ENCODE measurements around the gene MGMT.
A peak's percentile ranks its signal among the peaks of the same experiment; 100 is the strongest.

Gene MGMT

DNA sequence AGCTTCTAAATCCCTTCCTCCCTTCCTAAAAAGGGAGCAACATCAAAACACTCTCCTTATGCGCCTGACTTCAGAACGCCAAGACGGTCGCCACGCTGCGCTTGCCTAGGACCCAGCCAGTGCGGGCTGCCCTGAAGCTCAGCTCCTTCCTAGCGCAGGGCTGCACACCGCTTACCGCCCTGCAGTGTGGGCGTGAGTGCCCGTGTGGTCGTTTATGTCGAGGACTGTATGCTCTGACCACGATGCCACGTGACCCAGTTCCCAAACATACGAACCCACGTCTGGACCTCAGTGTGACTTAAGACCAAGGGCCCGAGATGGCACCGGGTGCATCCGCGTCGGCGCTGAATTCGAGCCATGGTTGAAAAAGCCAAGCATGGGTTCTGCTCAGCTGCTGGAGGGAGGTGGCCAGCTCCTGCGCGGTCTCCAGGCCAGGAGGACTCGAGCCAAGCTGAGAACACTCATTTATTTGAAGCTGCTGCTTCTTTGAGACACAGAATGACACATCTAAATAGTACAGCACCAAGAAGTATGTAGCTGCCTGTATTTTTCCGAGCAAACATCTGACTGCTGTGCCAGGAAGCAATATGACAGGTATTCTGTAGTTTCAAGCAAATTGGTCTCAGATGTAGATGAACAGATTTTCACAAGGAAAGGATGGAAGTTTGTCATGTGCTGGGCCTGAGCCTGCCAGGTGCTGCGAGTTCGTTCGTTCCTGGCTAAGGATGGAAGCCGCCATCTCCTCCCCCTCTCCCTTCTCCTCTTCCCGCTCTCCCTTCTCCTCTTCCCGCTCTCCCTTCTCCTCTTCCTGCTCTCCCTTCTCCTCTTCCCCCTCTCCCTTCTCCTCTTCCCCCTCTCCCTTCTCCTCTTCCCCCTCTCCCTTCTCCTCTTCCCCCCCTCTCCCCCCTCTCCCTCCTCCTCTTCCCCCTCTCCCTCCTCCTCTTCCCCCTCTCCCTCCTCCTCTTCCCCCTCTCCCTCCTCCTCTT is 312.4 kb downstream of the MGMT start:
- DNase-seq = no peak

DNA sequence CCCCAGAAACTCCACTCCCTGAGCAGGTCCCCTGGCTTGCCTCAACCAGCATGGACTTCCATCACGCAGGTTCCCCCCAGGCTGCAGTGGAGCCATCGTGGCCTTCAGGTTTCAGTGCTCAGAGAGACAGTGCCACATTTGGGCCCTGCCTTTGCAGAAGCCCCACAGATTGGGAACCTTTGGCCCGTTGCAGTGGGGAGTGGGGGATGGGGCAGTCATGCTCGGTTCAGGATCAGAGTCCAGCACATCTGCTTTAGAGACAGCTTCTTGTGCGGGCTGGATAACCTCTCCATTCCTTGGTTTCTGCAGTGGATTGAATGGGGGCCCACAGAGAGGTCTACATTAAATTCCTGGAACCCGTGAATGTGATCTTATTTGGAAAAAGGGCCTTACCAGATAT is 313.2 kb downstream of the MGMT start:
- DNase-seq = no peak

GRCh38 chr10:129780901-129781795 is 314.1 kb downstream of the MGMT start:
- no peak for DNase-seq

GRCh38 chr10:129784291-129784690 is 317.2 kb downstream of the MGMT start:
- DNase-seq = no peak

DNA sequence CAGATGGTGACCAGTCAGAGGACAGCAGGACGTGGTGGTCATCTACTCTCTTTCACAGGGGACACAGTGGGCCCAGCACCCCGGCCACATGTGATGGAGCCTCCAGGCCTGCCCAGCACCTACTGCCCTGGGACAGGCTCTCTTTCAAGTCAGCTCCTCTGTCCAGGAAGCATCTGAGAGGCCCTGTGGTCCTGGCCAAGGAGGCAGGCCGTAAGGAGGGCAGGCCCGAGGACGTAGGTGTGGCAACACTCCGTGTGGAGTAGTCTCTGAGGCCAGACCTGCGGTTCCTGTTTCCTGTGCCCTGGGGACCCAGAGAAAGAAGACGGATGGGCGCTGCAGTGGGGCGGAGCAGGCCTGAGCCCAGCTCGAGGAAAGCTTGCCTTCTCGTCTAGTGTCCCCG is 317.9 kb downstream of the MGMT start:
- no peak for DNase-seq

DNA sequence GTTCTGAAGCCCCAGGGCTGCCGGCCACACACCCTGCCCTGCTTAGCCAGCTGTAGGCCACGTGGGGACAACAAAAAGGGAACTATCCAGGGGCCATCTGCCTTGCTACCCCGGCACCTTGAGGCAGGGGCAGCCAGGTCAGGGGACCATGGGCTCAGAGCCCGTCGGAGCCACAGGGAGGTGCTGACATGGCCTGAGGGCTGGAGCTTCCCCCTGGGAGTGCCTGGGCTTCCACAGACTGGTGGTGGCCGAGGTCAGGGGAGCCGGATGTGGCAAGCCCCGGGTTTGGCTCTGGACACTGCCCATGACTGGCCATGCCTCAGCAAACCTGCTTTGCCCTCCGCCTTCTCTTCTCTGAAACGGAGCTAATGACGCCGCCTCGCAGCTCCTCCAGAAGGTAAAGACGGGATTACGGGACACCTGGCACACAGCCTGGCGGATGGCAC is 318.5 kb downstream of the MGMT start:
- no peak for DNase-seq

GRCh38 chr10:129786216-129786615 is 319.2 kb downstream of the MGMT start:
- DNase-seq = no peak

GRCh38 chr10:129787557-129787956 is 320.5 kb downstream of the MGMT start:
- no peak for DNase-seq

GRCh38 chr10:129788215-129788614 is 321.2 kb downstream of the MGMT start:
- DNase-seq = peak; percentile 64

DNA sequence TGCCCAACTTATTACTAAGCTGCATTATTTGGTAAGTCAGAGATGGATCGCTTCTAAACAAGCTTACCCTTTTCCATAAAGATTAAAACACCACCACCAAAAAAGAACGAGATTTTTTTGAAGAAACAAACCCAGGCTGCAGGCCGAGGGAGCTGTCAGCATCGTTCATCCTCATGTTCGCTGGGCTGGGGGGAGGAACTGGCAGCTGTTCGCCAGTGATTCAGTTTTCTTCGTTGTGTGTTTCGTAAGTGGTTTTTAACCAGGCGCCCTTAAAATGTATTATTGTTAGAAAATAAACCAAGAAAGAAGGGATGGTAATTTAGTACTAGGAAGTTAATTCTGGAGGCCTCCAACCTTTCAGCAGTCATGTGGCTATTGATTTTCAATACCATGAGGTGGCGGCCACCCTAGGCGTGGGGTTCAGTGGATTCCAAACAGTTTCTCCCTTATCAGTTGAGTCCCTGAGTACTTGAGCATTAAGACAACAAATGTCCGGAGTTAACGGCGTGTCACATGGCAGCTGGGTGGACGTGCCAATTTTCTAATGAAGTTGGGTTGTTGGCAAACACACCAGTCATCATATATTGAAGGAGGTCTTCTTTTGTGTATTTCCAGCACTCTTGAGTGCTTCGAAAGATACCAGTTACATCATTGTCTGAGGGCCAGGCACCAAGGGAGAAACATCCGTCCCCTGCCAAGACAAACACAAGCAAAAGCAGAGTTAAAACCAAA is 323.8 kb downstream of the MGMT start:
- DNase-seq = no peak

- no peak for DNase-seq
Observed at GRCh38 chr10:129792141-129792540, 325.1 kb downstream of the MGMT start.

GRCh38 chr10:129792864-129793263 is 325.8 kb downstream of the MGMT start:
- no peak for DNase-seq

- DNase-seq = no peak
Observed at GRCh38 chr10:129793479-129793878, 326.4 kb downstream of the MGMT start.

- no peak for DNase-seq
Observed at GRCh38 chr10:129793996-129794395, 327.0 kb downstream of the MGMT start.

DNA sequence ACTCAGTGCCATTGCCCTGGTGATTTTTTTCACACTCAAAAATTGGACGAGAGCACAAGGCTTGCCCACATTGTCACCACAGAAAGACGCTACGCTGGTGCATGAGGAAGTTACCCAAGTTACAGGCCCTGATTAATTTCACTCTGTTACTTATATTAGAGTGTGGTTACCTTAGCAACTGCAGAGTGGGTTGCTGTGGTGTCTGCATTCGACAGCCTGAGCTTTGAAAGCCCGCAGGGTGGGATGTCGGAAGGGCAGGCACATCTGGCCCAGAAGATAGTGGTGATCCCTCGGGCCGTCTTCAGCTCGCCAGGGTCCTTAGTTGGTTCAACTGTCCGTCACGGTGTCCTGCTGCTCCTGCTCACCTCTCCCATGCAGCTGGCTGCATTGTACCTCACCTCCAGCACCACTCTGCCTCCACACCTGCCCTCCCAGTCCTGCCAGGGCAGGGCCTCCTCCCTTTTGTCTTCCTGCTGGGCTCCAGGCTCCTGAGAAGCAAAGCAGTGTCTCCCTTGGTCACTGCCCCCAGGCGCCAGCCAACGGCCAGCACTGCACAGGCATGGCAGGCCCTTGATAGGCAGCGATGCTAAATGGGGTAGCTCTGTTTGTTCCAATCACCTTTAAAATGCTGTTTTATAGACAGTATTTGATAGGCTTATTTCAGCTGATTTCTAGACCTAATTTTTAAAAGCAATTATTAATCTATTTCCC is 329.8 kb downstream of the MGMT start:
- DNase-seq = no peak

DNA sequence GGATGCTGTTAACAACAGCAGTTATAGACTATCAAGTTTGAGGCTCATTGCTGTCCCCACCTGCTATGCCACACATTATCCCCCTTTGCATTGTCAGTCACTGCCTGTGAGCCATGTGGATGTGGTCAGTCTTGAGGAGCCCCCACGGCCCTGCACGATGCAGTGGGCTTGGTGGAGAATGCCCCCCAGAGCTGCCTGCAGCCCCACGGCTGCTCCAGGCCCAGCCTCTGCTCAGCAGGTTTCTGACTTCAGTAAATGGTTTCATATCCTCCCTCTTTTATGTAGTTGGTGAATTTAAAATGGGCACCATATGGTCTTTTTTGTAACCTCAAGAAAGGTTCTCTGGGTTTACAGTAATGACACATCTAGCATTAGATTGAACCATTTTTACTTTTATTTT is 332.9 kb downstream of the MGMT start:
- no peak for DNase-seq

- no peak for DNase-seq
Observed at GRCh38 chr10:129800796-129801340, 333.8 kb downstream of the MGMT start.

DNA sequence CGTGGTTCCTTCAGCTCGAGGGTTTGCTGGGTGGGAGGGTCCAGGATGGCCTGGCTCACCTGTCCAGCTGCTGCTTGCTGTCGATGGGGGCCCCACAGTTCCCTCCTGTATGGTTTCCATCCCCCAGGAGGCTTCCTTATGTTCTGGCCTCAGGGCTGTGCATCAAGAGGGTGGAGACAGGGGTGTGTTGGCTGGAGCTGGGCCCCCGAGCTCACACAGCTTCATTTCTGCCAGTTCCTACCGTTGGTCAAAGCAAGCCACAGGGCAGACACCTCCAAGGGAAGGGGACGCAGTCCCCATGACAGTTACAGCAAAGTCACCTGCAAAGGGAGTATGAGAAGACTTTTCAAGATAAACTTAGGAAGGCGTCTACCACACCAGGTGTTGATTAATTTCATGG is 340.2 kb downstream of the MGMT start:
- no peak for DNase-seq

- no peak for DNase-seq
Observed at GRCh38 chr10:129808092-129808983, 341.3 kb downstream of the MGMT start.

- no peak for DNase-seq
Observed at GRCh38 chr10:129809431-129809830, 342.4 kb downstream of the MGMT start.

DNA sequence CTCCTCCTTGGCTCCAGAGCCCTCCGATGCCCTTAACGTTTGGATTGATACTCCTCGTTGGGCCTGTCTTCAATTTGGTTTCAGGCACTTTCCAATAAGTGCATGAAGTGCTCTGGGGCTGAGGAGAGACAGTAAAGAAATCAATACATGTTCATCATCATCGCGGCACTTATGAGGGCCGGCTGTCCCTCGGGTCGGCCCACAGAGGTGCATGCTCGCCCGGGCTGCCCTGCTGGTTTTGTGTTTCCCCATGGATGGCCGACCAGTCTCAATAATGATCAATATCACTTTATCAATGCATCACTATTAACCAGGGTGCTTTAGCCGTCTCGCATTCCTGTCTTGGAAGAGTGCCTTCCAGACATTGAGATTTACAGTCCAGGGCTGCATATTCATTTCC is 342.8 kb downstream of the MGMT start:
- no peak for DNase-seq

Data from left hindlimb (tissue), 1 donor.